Measurements from ENCODE around the gene NDUFC2.

The NDUFC2 gene

GRCh38 chr11:78065203-78065602 is 14.5 kb downstream of the NDUFC2 start:
- TF ChIP-seq ZNF565 (CRISPR knock-in tag; conservative IDR thresholded peaks at IDR 0.05; ENCODE audit: low read depth) (no peak), RARB (CRISPR knock-in tag; IDR thresholded peaks at IDR 0.05) (no peak), ESRRG (CRISPR knock-in tag; IDR thresholded peaks at IDR 0.05) (no peak), ZFP3 (CRISPR knock-in tag; IDR thresholded peaks at IDR 0.05) (no peak), CREB5 (CRISPR knock-in tag; IDR thresholded peaks at IDR 0.05; ENCODE audit: low read depth) (no peak), GLIS3 (CRISPR knock-in tag; IDR thresholded peaks at IDR 0.05) (no peak), CSRNP3 (CRISPR knock-in tag; IDR thresholded peaks at IDR 0.05) (no peak), ARNTL (CRISPR knock-in tag; IDR thresholded peaks at IDR 0.05; ENCODE audit: borderline replicate concordance, low read depth) (no peak), ZC3H10 (CRISPR knock-in tag; IDR thresholded peaks at IDR 0.05) (no peak)
- ATAC-seq = no peak

GRCh38 chr11:78063440-78064181 is 16.1 kb downstream of the NDUFC2 start, which contains the start of gene THRSP:
TSS of gene THRSP (plus strand) at chr11:78063861. CDS start at chr11:78063882, 21 bp downstream.
- ATAC-seq = no peak
- TF ChIP-seq TSHZ2 (CRISPR knock-in tag; IDR thresholded peaks at IDR 0.05) (no peak), SNAI2 (CRISPR knock-in tag; IDR thresholded peaks at IDR 0.05) (no peak), PPARA (CRISPR knock-in tag; IDR thresholded peaks at IDR 0.05; ENCODE audit: borderline replicate concordance) (no peak), BACH2 (CRISPR knock-in tag; IDR thresholded peaks at IDR 0.05; ENCODE audit: borderline replicate concordance) (no peak), TOX (CRISPR knock-in tag; IDR thresholded peaks at IDR 0.05; ENCODE audit: borderline replicate concordance) (no peak), ESRRG (CRISPR knock-in tag; IDR thresholded peaks at IDR 0.05) (no peak), CREB5 (CRISPR knock-in tag; IDR thresholded peaks at IDR 0.05; ENCODE audit: low read depth) (no peak)

GRCh38 chr11:78062671-78063070 is 17.0 kb downstream of the NDUFC2 start:
- TF ChIP-seq ZNF70 (CRISPR knock-in tag; IDR thresholded peaks at IDR 0.05) = no peak
- TF ChIP-seq TOX (CRISPR knock-in tag; IDR thresholded peaks at IDR 0.05; ENCODE audit: borderline replicate concordance) = no peak
- ATAC-seq = no peak

GRCh38 chr11:78061921-78062311 is 17.7 kb downstream of the NDUFC2 start:
- ATAC-seq = no peak
- TF ChIP-seq ZNF8 (CRISPR knock-in tag; IDR thresholded peaks at IDR 0.05) (no peak), CREB5 (CRISPR knock-in tag; IDR thresholded peaks at IDR 0.05; ENCODE audit: low read depth) (no peak), PATZ1 (CRISPR knock-in tag; IDR thresholded peaks at IDR 0.05; ENCODE audit: borderline replicate concordance) (no peak), ZC3H10 (CRISPR knock-in tag; IDR thresholded peaks at IDR 0.05) (no peak), GLIS3 (CRISPR knock-in tag; IDR thresholded peaks at IDR 0.05) (no peak), ZFP30 (CRISPR knock-in tag; IDR thresholded peaks at IDR 0.05) (no peak), ISL1 (CRISPR knock-in tag; IDR thresholded peaks at IDR 0.05) (no peak), POU6F1 (CRISPR knock-in tag; IDR thresholded peaks at IDR 0.05; ENCODE audit: borderline replicate concordance, low read depth) (no peak), ZFP3 (CRISPR knock-in tag; IDR thresholded peaks at IDR 0.05) (no peak), ZNF565 (CRISPR knock-in tag; conservative IDR thresholded peaks at IDR 0.05; ENCODE audit: low read depth) (no peak), OSR1 (CRISPR knock-in tag; IDR thresholded peaks at IDR 0.05) (no peak), TCF4 (CRISPR knock-in tag; IDR thresholded peaks at IDR 0.05; ENCODE audit: borderline replicate concordance) (no peak)
